ENCODE measurements around the gene VAV3.

DNA sequence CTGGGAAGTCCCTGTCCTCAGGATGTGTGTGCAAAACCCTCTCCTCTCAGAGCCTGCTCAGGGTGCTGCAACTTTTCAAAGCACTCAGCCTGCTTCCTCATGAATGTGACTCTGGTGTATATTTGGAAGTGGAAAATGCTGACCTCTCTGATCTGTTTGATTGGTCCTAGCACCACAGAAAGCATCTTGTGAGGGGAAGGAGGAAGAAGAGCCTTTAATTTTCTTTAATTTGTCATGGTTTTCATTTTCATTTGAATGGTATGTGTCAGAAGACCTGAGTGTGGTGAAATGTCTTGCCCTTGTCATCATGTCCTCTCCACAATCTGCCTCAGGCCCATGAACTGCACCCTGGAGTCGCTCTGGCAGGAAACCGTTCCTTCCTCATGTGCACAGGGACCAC, 440.7 kb downstream of the VAV3 start:
- TF ChIP-seq EZH2phosphoT487 (IDR thresholded peaks at IDR 0.05; ENCODE audit: insufficient read depth, low read depth) (no peak), EZH2 (IDR thresholded peaks at IDR 0.05; ENCODE audit: insufficient read depth, poor library complexity, severe bottlenecking) (no peak)
